ENCODE data around the gene BBS7. TPM values are rescaled to one million over a fixed set of nuclear protein-coding genes. Genes with fewer than 3 reads are reported as not detected.

BBS7 gene
- total and polyA plus RNA-seq, 2 donors (not counting 1 experiment from before 2014, with no cell fraction given) = 22.5 to 22.7 TPM

GRCh38 chr4:121776610-121777401 is 93.5 kb downstream of the BBS7 start:
- Histone ChIP-seq H3K36me3 (ENCODE audit: control insufficient read depth, insufficient read depth, low read length) (no peaks in the 10 kb centered on the region), H3K4me1 (ENCODE audit: control insufficient read depth, extremely low read depth, insufficient read depth, low read length) (peaks cover 2% of the 10 kb centered on the region), H3K9ac (ENCODE audit: insufficient read depth, low read length) (no peak overlapping the region), H4K20me1 (ENCODE audit: control insufficient read depth, extremely low read depth, insufficient read depth, low read length) (no peaks in the 10 kb centered on the region), H3K4me2 (ENCODE audit: extremely low read depth, insufficient read depth, low read length) (no peak overlapping the region), H3K79me2 (ENCODE audit: control insufficient read depth, insufficient read depth, low read length) (no peaks in the 10 kb centered on the region), H3K27ac (ENCODE audit: insufficient read depth, low read length) (no peak overlapping the region), H2AFZ (ENCODE audit: low read length) (no peak overlapping the region), H3K27me3 (ENCODE audit: control insufficient read depth, insufficient read depth, low read length) (peaks cover 2% of the 10 kb centered on the region), H3K4me3 (replicated peaks in 1 of 4; ENCODE audit: control extremely low read depth in 1 of 4, insufficient read depth in 1 of 4, low read depth in 3 of 4, low read length in 4 of 4) (no peak overlapping the region), H3K9me3 (ENCODE audit: control insufficient read depth, insufficient read depth, low read depth, low read length) (no peaks in the 10 kb centered on the region)
- DNase-seq (ENCODE audit: low read depth in 2 of 2) = no peak
- no peak for TF ChIP-seq EZH2 (IDR thresholded peaks at IDR 0.05; ENCODE audit: low read length, missing control alignments)

Other genes with a start within 250 kb of the BBS7 start
- gene ANXA5, start 173.5 kb downstream of the BBS7 start, total RNA-seq = 481 and 602 TPM in 2 replicates
- gene ANXA5, start 173.5 kb downstream of the BBS7 start, polyA plus RNA-seq = 1,748 and 2,025 TPM in 2 replicates
- gene SMIM43, start 105.3 kb downstream of the BBS7 start, total RNA-seq = 0.26 and 0.83 TPM in 2 replicates
- 1.8 and 2.5 TPM in 2 replicates for gene SMIM43, start 105.3 kb downstream of the BBS7 start, polyA plus RNA-seq
- gene EXOSC9, start 69.2 kb downstream of the BBS7 start, total RNA-seq = 15.5 and 16.2 TPM in 2 replicates
- 33.8 and 41.5 TPM in 2 replicates for gene EXOSC9, start 69.2 kb downstream of the BBS7 start, polyA plus RNA-seq
- gene CCNA2, start 46.6 kb downstream of the BBS7 start, total RNA-seq = 1.3 and 12.6 TPM in 2 replicates
- 14.9 and 45.0 TPM in 2 replicates for gene CCNA2, start 46.6 kb downstream of the BBS7 start, polyA plus RNA-seq
- gene TRPC3, start 81.6 kb upstream of the BBS7 start, total RNA-seq = 1.0 and 1.2 TPM in 2 replicates
- gene TRPC3, start 81.6 kb upstream of the BBS7 start, polyA plus RNA-seq = 0.52 and 2.3 TPM in 2 replicates